Stimulated activated CD4-positive, alpha-beta T cell treated with anti-CD3 and anti-CD28 coated beads, Interleukin-2, amount 100 ng/mL, for 48 hours (primary cell): ENCODE measurements around the gene RGP1.

Experiments used
- DNase-seq, 2 donors: peaks; one replicate each; pipeline ENCODE4 v3.0.0-alpha.2; 2020

The RGP1 gene

DNA sequence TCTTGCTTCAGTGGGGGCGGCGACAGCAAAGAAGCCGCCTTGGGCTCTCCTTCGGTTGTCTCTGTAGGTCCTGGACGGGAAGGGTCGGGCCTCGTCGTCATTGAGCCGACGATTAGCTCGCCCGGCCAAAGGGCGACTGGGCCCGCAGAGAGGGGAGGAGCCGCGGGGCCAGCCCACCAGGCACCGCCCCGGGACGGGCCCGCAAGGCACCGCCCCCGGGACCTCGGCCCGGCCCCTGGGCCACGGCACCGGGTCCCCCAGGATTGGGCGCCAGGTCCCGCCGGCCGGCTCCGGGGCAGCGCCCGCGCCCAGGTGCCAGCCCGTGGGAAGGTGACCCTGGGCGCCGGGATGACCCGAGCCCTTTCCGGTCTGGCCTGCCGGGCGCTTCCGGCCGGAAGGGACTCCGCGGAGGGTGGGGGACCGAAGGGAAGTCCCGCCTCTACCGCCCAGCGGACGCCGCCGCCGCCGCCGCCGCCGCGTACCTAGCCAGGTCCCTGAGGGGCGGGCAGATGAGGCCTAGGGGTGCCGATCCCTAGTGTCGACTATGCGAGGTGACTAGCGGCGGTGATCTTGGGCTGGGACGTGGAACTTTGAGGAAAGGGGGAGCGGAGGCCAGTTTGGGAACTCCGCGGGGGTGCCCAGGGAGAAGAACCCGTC is at the start of gene RGP1, which contains the start of gene GBA2:
Gene RGP1, plus strand, starts transcription at position 430 of the 657 bp plus-strand sequence. CDS start 469 bp downstream, outside the sequence.
Gene GBA2, minus strand, starts transcription at position 371 of the 657 bp plus-strand sequence. CDS start 524 bp downstream, outside the sequence.
- peak; percentile 64 to 67 for DNase-seq

- DNase-seq = no peak
Observed at GRCh38 chr9:35700031-35700430, 49.1 kb upstream of the RGP1 start.

DNA sequence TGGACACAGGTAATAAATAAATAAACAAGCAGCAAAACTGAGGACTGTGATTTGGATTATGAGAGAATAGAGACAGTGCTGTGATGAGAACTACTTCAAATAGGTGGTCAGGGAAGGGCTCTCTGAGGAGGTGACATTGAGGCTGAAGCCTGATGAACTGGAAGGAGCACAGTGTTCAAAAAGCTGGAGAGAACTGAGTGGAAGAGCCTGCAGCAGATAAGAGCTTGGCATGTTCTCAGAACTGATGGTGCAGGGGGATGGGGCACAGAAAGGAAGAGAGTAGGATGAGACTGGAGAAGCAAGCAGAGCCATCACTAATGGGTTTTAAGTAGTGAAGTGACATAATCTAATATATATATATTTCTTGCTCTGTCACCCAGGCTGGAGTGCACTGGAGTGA is 48.1 kb upstream of the RGP1 start:
- DNase-seq = no peak

DNA sequence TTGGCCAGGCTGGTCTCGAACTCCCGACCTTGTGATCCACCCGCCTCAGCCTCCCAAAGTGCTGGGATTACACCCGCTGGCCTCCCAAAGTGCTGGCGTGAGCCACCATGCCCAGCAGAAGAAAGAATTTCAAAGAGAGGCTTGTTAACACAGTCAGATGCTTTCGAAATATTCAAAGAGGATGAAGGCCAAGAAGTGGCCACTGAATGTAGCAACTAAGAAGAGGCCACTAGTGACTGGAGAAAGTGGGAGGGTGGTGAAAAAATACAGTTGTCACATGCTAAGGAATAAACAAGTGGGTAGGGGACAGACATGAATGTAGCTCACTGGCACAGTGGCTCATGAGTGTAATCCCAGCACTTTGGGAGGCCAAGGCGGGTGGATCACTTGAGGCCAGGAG is 46.4 kb upstream of the RGP1 start:
- DNase-seq = no peak

DNA sequence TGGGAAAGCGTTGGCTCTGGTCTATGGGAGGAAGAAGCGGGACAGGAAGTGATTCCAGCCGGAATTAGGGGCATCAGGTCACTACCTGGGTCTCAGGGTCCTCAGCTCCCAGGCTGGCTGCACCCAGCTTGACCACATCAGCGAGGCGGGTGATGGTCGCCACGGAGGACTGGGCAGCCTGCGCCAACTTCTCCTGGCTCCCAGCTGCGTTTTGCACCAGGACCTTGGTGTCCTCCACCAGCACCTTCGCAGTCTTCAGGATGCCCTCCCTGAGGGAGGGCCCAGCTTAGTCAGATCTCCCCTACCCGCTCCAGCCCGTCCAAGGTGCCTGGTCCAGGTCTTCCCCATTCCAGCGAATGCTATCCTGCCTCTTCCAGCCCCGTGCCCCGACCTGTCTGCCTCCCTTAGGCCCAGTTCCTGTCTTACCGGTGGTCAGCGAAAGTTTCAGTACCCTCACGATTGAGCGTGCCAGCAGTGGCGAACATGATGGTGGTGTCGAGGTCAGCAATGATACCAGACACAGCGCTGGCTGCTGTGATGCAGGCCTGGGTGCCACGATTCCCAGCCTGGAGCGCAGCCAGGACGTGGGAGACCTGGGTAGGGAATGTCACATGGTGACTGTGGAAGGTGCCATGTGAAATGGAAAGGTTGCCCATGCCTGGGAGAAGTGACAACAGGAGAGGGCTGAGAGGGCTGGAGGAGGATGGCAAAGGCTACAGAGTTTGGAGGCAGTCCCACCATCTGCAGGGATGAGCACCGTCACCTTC is 45.0 kb upstream of the RGP1 start:
- no peak for DNase-seq

- DNase-seq = no peak
Observed at GRCh38 chr9:35705372-35705771, 43.7 kb upstream of the RGP1 start.

DNA sequence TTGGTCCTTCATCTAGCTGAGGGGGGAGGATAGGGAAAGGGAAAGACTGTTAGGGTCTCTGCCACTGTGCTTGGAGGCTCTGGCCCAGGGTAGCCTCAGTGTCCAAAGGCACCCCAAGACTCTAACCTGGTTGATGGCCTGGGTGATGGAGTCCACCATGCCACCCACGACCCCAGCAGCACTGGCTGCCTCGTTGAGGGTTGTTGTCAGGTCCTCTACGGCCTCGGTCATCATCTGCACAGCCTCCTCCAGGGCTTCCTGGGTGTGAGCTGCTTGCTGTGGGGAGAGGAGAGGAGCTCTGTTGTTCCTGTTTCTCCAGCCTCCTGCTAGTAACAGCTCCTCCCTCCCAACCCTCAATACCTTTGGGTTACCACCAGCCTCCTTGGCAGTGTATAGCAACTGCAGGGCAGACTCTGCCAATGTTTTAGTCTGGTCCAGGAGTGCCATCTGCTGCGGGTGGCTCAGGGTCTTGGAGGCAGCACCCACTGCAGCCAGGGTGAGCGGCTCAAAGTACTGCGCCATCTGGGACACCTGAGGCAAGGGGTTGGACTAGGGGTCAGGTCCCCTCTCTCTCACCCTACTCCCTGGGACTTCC is 43.2 kb upstream of the RGP1 start:
- DNase-seq = no peak

DNA sequence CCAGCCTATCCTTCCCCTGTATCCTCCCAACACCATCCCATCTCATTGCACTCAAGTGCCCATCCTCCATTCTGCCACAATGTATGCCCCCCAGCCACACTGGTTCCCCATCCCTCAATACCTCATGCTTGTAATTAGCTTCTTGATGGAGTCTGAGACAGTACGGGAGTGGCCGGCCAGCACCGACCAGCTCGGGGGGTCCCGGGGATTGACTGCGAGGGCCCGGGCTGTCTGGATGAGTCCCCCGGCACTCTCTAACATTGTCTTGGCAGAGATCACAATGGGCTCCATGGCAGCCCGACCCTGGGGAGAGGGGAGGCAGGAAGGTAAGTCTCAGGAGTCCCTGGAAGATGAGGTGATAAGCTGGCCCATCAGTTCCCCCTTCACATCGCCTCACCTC is 42.1 kb upstream of the RGP1 start:
- DNase-seq = no peak

DNA sequence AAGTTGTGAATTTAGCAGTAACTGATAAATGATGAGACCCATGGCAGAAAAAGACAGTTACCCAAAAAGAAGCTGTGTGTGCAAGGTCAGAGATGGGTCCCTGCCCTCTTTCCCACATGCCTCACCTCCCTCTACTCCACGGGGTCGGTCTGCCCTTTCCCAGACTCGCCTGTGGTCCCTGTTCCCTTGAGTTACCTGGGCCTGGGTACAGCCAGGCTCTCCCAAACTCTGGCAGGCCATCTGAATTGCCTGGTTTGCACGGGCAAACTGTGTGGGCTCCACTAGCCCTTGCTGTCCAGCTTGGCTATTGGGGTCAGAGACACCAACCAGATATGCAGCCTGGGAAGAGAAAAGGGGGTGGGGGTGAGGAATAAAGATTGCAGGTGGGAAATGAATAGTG is 40.9 kb upstream of the RGP1 start:
- DNase-seq = no peak

- no peak for DNase-seq
Observed at GRCh38 chr9:35710818-35711500, 38.1 kb upstream of the RGP1 start.

DNA sequence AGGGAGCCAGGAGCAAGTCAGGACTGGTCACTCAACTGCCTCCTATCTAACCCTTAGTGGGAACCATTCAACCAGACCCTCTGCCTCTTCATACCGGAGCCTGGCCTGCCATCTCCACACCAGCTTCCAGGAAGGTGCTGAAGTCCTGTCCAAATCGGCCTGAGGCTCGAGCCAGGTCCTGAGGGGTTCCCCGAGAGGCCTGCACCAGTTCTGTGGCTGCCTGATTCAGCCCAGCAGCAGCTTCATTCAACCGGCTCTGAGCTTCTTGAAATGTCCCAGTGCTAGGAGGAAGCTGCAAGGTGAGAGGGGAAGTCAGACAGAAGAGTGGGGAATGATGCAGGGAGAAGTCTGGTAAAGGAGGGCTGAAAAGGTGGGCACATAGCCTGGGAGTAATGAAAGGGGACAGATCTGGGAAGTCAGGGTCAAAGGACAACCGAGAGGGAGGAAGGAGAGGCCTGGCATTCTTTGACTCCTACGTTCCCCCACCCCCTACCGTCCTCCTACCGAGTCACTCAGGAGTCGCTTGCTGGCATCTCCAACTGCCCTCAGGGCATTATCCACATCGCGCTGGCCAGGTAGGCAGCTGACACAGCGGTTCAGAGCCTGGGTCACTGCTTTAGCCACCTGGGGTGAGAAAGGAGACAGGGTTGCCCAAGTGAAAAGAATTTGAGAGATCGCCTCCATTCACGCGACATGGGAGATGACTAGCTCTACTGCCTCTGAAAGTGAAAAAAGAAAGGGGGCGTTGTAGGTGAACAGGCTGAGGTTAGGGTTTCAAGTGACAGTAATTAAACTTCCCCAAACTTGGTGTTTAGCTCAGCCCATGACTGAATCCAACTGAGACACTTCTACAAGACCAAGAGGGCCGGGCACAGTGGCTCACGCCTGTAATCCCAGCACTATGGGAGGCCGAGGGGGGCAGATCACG is 37.3 kb upstream of the RGP1 start:
- DNase-seq = no peak

DNA sequence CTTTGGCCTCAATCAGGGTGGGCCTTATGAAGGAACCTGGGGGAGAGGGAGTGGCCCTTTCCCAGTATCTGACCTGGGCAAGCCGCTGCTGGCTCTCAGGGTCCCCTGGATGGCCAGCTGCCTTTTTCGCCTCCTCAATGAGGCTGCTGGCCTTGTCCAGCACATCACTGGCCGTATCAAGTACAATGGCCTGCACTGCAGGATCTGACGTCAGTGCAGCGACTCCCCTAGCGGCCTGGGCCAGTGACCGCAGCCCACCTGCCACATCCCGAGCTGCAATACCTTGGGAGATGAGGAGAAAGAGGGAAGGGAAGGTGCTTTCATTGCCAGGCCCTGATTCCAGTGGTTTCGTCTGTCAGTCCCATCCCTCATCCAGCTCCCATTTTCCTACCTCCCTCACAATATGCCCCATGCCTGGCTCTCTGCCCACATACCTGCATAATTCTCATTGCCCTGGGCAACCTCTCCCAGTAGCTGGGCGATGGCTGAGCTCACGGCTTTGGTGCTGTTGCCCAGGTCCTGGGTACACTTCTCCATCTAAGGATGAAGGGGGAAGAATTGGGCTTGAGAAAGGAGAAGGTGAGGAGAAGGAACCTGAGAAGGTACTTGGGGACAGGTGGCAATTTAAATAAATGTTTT is 36.2 kb upstream of the RGP1 start:
- DNase-seq = no peak

- DNase-seq = no peak
Observed at GRCh38 chr9:35713578-35713977, 35.5 kb upstream of the RGP1 start.

DNA sequence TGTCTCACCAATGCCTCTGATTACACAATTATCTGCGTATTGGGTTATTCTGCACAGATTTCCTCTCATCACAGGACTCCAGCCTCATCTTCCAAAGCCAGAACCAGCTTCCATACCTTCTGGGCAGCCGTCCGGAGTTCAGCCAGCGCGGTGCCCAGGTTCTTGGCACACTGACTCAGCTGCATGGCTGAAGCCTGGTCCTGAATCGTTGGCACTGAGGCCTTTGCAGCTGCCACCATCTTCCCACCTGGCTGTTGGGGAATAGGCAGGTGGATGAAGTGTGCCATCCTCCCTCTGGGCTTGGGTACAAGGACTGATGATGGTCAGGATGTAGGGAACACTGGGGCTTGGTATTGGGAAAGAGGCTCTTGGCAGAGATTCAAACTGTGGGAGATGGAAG is 35.0 kb upstream of the RGP1 start:
- no peak for DNase-seq

DNA sequence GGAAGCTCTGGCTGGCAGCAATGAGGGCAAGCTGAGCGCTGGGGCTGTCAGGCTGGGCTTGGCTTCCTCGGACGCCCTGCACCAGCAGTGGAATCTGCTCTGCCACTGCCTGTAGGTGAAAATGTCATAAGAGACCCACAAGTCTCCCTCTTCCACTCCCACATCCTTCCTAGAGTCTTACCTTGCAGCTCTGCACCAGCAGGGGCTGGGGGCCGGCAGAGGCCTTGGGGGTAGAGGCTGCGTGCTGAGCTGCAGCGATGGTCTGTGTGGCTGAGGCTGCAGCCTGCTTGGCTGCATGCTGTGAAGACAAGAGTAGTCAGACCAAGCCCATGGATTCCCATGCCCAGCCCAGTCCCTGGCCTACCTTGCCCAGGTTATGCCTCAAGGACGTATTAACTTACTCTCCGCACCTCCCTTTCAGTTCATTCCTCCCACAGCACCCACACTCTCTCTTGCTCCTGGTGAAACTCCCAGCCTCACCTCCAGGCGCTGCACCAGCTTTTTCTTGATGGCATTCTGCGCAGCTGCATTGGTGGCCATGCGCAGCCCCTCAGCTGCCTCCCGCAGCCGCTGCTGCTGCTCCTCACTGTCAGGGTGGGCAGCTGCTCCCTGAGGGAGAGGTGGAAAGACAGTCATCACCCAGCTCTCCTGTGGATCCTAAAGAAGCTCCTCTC is 34.4 kb upstream of the RGP1 start:
- DNase-seq = no peak

GRCh38 chr9:35716230-35716629 is 32.9 kb upstream of the RGP1 start:
- no peak for DNase-seq

- no peak for DNase-seq
Observed at GRCh38 chr9:35717132-35717870, 31.8 kb upstream of the RGP1 start.

DNA sequence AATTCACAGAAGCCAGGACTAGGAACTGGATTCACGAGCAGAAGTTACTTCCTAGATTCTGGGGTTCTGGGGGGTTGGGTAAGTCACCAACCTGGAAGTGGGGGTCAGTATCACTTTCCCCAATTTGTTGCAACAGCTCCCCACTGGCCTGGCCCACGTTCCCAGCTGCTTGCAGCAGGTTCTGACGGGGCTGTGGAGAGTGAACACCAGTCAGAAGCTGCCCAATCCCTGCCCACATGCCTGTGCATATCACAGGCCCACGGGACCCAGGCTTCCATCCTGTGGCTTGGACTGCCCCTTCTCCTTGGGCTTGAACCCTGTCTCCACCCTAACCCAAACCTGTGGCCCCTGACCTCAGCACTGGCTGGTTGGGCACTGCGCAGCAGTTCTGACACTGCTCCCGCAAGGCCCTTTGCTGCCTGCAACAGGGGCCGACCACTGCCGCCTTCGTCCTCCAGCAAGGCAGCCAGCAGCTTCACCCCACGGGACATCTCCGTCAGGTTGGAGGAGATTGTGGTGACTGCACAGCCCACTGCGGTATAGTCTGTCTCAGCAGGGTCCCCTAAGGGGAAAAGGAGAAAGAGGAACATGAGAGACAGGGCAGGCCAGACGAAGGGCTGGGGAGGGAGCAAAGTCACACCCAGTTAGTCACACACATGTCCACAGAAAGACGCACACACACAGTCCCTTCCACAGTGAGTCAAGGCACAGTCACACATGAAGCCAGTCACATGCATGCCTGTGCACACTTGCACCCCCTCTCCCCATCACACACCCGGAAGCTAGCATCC is 30.2 kb upstream of the RGP1 start:
- no peak for DNase-seq

GRCh38 chr9:35719546-35719945 is 29.5 kb upstream of the RGP1 start:
- DNase-seq = no peak

DNA sequence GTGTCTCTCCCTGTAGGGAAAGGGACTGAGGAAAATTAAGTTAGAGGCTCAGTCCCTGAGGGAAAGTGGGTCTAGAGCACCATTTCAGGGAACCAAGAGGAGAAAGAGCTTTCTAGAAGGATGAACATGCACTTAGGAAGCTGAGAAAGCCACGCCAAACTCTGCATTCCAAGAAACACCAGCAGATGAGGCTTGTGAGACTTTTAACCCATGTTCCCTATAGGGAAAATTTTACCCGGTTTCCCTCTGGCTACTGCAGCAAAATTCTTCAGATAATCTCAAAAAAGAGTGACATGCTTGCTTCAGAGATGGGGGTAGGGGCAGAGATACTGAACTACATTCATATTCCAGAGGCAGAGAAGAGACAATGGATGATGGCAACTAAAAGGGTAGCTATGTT is 25.7 kb upstream of the RGP1 start:
- no peak for DNase-seq
